Panc1 (cell line): ENCODE results near the gene CDC14B. TPM values are rescaled to one million over a fixed set of nuclear protein-coding genes. Genes with fewer than 3 reads are reported as not detected.
A peak's percentile ranks its signal among the peaks of the same experiment; 100 is the strongest.

Source experiments
- ATAC-seq: fragments of 200-7000 bp; cut with Tn5 transposase; 2 replicates; pipeline ENCODE4 v1.9.1; 2020; ENCODE audit warnings: mild to moderate bottlenecking, moderate library complexity
- BruUV-seq: library from RNA; stranded (reverse); fragments of 400-500 nt; replicated peaks from 2 replicates; lab custom pipeline; 2021; lab: Mats Ljungman, UMichigan
- CTCF ChIA-PET: fragments of 300-600 bp; sonication (Branson Sonifier 250); formaldehyde crosslinking; loops from one replicate; lab custom pipeline; 2022; ENCODE audit warnings: antibody characterized with exemption; lab: Charles Lee
- POLR2A ChIA-PET: fragments of 300-600 bp; sonication (Branson Sonifier 250); formaldehyde crosslinking; loops from one replicate; lab custom pipeline; 2022; ENCODE audit warnings: antibody characterized with exemption; lab: Charles Lee
- DNase-seq: peaks from one replicate; pipeline ENCODE4 v3.0.0-alpha.2; 2010; ENCODE audit warnings: low read depth, low spot score
- H3K27ac ChIP-seq: 2 replicates; pipeline ENCODE4 v1.5.1; 2011; ENCODE audit warnings: mild to moderate bottlenecking, low read length, inconsistent platforms
- H3K27me3 ChIP-seq: fragments of 200-500 bp; sonication (Bioruptor generic); 2 replicates; pipeline ENCODE4 v1.6.0; 2014; ENCODE audit warnings: low read length, inconsistent platforms; ENCODE audit not compliant: control insufficient read depth, insufficient read depth
- H3K36me3 ChIP-seq: fragments of 200-500 bp; sonication (Bioruptor generic); 2 replicates; pipeline ENCODE4 v1.5.1; 2014; ENCODE audit warnings: inconsistent platforms, mild to moderate bottlenecking, low read length, moderate library complexity; ENCODE audit not compliant: control insufficient read depth, insufficient read depth
- H3K4me1 ChIP-seq: 2 replicates; pipeline ENCODE4 v1.5.1; 2011; ENCODE audit warnings: inconsistent platforms, mild to moderate bottlenecking, low read length, moderate library complexity; ENCODE audit not compliant: control insufficient read depth, insufficient read depth
- H3K4me3 ChIP-seq, 2 experiments: 2 replicates each; pipeline ENCODE4 v1.5.1; 2011 to 2012; ENCODE audit warnings: low read depth in 2 of 2, low read length in 2 of 2, mild to moderate bottlenecking in 2 of 2, inconsistent platforms in 1 of 2, moderate library complexity in 1 of 2
- H3K9me3 ChIP-seq: fragments of 200-500 bp; sonication (Bioruptor generic); 2 replicates; pipeline ENCODE4 v1.5.1; 2014; ENCODE audit warnings: low read depth, mild to moderate bottlenecking, inconsistent platforms, low read length, moderate library complexity; ENCODE audit not compliant: control insufficient read depth, insufficient read depth
- POLR2AphosphoS5 ChIP-seq: IDR thresholded peaks from 2 replicates; pipeline ENCODE4 v1.6.1; 2012; ENCODE audit warnings: mild to moderate bottlenecking, low read depth, low read length, moderate library complexity
- SIN3A ChIP-seq: IDR thresholded peaks from 2 replicates; pipeline ENCODE4 v1.6.1; 2012; ENCODE audit warnings: low read depth, mild to moderate bottlenecking, low read length, moderate library complexity, borderline replicate concordance; ENCODE audit not compliant: insufficient read depth
- TCF7L2 ChIP-seq: IDR thresholded peaks from 2 replicates; pipeline ENCODE4 v1.6.1; 2011; ENCODE audit warnings: mild to moderate bottlenecking, low read depth, low read length, inconsistent platforms
- in situ Hi-C: cut with HindIII; loops from 2 replicates; pipeline ENCODE4 v1.10.0; 2016; ENCODE audit warnings: low sequenced_read_pairs, low pct_unique_long_range_greater_than_20kb
- intact Hi-C: fragments of 100-400 bp; cut with micrococcal nuclease; formaldehyde crosslinking; loops from one replicate; pipeline ENCODE4 v1.10.0; 2022; ENCODE audit not compliant: unreplicated experiment
- total RNA-seq: library from RNA; stranded (reverse); gene quantifications from one replicate; pipeline ENCODE4 v1.2.1, GENCODE V29; 2021; ENCODE audit not compliant: unreplicated experiment
- TF ChIP-seq, protein P1 (sequence below): fragments of 450-650 bp; IDR thresholded peaks from 2 replicates; pipeline ENCODE4 v1.5.1; 2017; ENCODE audit warnings: mild to moderate bottlenecking
- TF ChIP-seq, protein P2 (sequence below), 2 experiments: IDR thresholded peaks; 2 replicates each; pipeline ENCODE4 v1.6.1; 2011 to 2012; ENCODE audit warnings: low read depth in 2 of 2, control low read depth in 1 of 2, low read length in 1 of 2, mild to moderate bottlenecking in 1 of 2, moderate library complexity in 1 of 2; ENCODE audit not compliant: insufficient read depth in 1 of 2

The CDC14B gene
- total RNA-seq, 1 experiment from 2014 or later: 11.8 TPM

DNA sequence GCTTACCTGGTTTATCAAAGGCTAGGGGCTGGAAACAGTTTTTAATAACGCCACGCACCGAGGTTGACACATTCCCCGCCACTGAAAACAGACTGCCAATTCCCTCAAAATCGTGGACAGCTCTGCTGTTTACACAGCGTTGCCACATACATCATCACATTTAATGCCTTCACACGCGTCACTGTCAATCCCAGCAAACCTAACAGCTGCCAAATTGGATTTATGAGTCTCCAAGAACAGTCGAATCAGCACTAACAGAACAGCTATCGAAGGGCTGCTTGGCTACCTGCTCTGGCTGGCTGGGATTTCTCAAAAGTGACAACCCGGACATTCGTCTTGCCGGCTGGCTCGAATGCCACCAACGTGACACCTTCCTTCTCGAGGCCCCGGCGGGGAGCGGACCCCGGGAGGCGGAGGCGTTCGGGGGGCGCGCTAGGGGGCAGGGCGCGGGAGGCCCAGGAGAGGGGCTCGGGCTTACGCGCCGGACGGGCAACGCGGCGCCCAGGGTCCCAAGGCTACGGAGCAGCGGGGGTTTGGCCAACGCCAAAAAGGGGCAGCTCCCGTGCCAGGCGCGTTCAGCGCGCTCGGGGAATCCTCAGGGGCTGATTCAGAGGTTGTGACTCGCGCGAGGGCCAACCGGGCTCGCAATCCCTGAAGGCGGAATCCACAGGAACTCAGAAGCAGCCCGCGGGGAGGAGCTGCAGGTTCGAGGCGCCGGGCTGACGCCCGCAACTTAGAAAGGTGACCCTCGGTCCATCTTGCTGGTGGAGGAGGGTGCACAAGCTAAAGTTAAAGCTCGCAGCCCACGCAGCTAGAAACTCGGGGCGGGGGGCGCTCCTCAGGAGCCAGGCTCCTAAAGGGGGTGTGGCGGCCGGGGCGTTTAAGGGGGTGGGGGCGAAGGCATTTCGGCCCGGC, 1.2 kb downstream of the CDC14B start:
- H3K27me3 ChIP-seq: no peaks in the 10 kb centered on the region
- peak overlapping the region; percentile 57 to 59 for H3K4me3 ChIP-seq
- in situ Hi-C loops (no loop called here), intact Hi-C loops (no loop called here)
- H3K9me3 ChIP-seq: no peaks in the 10 kb centered on the region
- DNase-seq: no peak
- no TSS peak for BruUV-seq
- peak; percentile 40 for ATAC-seq
- H3K4me1 ChIP-seq: peaks cover 21% of the 10 kb centered on the region
- CTCF ChIA-PET: interaction anchor here (0.7 kb wide), 2 partner anchors 121 to 139 kb away, joined by 4 to 13 read pairs; no protein-coding TSS in a partner anchor
- no peaks in the 10 kb centered on the region for H3K36me3 ChIP-seq
- peak overlapping the region; percentile 65; the same call in 1 of the 2 replicates for H3K27ac ChIP-seq
- POLR2A ChIA-PET: interaction anchor here (0.6 kb wide), 1 partner anchor 142 kb away, joined by 3 read pairs; no protein-coding TSS in a partner anchor
- TF ChIP-seq SIN3A: peak; percentile 67; the same call in 1 of the 2 replicates
- TF ChIP-seq POLR2AphosphoS5: no peak

DNA sequence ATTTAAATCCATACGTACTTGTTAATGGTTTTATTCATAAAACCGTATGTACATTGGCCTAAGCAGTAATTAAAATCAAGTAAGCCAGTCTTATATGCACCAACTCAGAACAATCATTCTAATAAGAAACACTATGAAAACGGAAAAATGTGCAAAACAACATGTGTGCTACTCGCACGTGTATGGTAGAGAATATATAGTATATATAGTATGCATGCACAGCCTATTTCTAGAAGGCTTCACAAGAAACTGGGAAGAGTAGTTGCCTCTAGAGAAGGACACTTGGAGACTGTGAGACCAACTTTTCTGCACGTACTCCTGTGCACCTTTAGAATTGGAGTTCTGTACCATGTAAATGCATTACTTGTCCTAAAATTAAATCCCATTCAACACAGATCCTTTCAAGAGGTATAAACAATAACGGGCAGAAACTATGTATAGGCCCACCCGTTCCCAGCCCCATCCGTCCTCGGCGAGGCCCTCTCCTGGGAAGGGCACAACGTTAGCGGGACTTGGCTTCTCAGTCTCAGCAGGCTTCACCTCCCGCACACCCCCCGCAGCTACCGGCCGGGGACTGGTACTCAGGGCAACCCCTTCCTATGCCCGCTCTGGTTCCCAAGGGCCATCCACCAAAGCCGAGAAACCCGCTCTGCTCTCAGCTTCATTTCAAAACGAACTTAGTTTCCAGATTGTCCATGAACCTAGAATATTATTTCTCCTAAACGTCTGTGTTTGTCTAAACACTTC, 2.0 kb downstream of the CDC14B start:
- intact Hi-C loops: no loop called here
- CTCF ChIA-PET: no interaction called here
- no TSS peak for BruUV-seq
- ATAC-seq (peak; percentile 12; the same call in 1 of the 2 replicates), DNase-seq (no peak)
- in situ Hi-C loops: no loop called here
- Histone ChIP-seq H3K4me1 (peaks cover 28% of the 10 kb centered on the region), H3K27me3 (no peaks in the 10 kb centered on the region), H3K27ac (peak overlapping the region; percentile 65; the same call in 1 of the 2 replicates), H3K36me3 (no peaks in the 10 kb centered on the region), H3K4me3 (peak overlapping the region; percentile 57 to 59), H3K9me3 (no peaks in the 10 kb centered on the region)
- POLR2A ChIA-PET: interaction anchor here (0.5 kb wide), 1 partner anchor 13 kb away, joined by 5 read pairs; no protein-coding TSS in a partner anchor
- TF ChIP-seq TCF7L2 (no peak), SIN3A (no peak), POLR2AphosphoS5 (no peak)
- TF ChIP-seq, protein P1, sequence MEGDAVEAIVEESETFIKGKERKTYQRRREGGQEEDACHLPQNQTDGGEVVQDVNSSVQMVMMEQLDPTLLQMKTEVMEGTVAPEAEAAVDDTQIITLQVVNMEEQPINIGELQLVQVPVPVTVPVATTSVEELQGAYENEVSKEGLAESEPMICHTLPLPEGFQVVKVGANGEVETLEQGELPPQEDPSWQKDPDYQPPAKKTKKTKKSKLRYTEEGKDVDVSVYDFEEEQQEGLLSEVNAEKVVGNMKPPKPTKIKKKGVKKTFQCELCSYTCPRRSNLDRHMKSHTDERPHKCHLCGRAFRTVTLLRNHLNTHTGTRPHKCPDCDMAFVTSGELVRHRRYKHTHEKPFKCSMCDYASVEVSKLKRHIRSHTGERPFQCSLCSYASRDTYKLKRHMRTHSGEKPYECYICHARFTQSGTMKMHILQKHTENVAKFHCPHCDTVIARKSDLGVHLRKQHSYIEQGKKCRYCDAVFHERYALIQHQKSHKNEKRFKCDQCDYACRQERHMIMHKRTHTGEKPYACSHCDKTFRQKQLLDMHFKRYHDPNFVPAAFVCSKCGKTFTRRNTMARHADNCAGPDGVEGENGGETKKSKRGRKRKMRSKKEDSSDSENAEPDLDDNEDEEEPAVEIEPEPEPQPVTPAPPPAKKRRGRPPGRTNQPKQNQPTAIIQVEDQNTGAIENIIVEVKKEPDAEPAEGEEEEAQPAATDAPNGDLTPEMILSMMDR: no peak
- TF ChIP-seq, protein P2, sequence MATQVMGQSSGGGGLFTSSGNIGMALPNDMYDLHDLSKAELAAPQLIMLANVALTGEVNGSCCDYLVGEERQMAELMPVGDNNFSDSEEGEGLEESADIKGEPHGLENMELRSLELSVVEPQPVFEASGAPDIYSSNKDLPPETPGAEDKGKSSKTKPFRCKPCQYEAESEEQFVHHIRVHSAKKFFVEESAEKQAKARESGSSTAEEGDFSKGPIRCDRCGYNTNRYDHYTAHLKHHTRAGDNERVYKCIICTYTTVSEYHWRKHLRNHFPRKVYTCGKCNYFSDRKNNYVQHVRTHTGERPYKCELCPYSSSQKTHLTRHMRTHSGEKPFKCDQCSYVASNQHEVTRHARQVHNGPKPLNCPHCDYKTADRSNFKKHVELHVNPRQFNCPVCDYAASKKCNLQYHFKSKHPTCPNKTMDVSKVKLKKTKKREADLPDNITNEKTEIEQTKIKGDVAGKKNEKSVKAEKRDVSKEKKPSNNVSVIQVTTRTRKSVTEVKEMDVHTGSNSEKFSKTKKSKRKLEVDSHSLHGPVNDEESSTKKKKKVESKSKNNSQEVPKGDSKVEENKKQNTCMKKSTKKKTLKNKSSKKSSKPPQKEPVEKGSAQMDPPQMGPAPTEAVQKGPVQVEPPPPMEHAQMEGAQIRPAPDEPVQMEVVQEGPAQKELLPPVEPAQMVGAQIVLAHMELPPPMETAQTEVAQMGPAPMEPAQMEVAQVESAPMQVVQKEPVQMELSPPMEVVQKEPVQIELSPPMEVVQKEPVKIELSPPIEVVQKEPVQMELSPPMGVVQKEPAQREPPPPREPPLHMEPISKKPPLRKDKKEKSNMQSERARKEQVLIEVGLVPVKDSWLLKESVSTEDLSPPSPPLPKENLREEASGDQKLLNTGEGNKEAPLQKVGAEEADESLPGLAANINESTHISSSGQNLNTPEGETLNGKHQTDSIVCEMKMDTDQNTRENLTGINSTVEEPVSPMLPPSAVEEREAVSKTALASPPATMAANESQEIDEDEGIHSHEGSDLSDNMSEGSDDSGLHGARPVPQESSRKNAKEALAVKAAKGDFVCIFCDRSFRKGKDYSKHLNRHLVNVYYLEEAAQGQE (IDR thresholded peaks at IDR 0.05; ENCODE audit: insufficient read depth in 1 of 2, low read depth in 2 of 2, low read length in 1 of 2): no peak
